Thoracic aorta (tissue), 2 donors: ENCODE results near the gene INTS1. TPM values are rescaled to one million over a fixed set of nuclear protein-coding genes. Genes with fewer than 3 reads are reported as not detected.

Experiments used
- ATAC-seq: fragments of 150-250 bp; one replicate; pipeline ENCODE4 v1.8.0; 2017; ENCODE audit warnings: low read depth; ENCODE audit not compliant: insufficient number of reproducible peaks, low FRiP score
- DNase-seq: peaks from one replicate; pipeline ENCODE4 v3.0.0-alpha.2; 2020; ENCODE audit warnings: low spot score
- H3K27ac ChIP-seq, 2 donors: fragments of 200-600 bp; sonication (generic); 1 replicate in 1 of 2; 2 replicates in 1 of 2; pipeline ENCODE4 v1.5.1; 2016; ENCODE audit warnings: mild to moderate bottlenecking in 2 of 2, moderate library complexity in 2 of 2
- H3K27me3 ChIP-seq: fragments of 200-600 bp; sonication (generic); replicated peaks from 2 replicates; pipeline ENCODE4 v1.6.0; 2016; ENCODE audit warnings: mild to moderate bottlenecking; ENCODE audit not compliant: insufficient read depth
- H3K36me3 ChIP-seq: fragments of 200-600 bp; sonication (generic); one replicate; pipeline ENCODE4 v1.5.1; 2016
- H3K4me1 ChIP-seq, 2 donors: fragments of 200-600 bp; sonication (generic); 1 replicate in 1 of 2; 2 replicates in 1 of 2; pipeline versions ENCODE4 v1.5.1 to v1.6.0; 2016; ENCODE audit warnings: low read depth in 2 of 2, mild to moderate bottlenecking in 1 of 2; ENCODE audit not compliant: control insufficient read depth in 1 of 2
- H3K4me3 ChIP-seq: fragments of 200-600 bp; sonication (generic); 2 replicates; pipeline ENCODE4 v1.5.1; 2016; ENCODE audit warnings: mild to moderate bottlenecking
- H3K9me3 ChIP-seq: fragments of 200-600 bp; sonication (generic); 2 replicates; pipeline ENCODE4 v1.5.1; 2016
- total RNA-seq, 2 donors: library from RNA; depleted of rRNA; stranded (reverse); fragments of >200 nt; gene quantifications; one replicate each; pipeline versions ENCODE4 v1.1.0 to v1.2.3, GENCODE V29; 2016
- TF ChIP-seq, protein P1 (sequence below): fragments of 200-600 bp; sonication (generic); IDR thresholded peaks from one replicate; pipeline ENCODE4 v1.5.1; 2019; ENCODE audit warnings: antibody characterized with exemption

INTS1 gene
- total RNA-seq, 2 donors from 2014 or later: 59.8 to 89.6 TPM

DNA sequence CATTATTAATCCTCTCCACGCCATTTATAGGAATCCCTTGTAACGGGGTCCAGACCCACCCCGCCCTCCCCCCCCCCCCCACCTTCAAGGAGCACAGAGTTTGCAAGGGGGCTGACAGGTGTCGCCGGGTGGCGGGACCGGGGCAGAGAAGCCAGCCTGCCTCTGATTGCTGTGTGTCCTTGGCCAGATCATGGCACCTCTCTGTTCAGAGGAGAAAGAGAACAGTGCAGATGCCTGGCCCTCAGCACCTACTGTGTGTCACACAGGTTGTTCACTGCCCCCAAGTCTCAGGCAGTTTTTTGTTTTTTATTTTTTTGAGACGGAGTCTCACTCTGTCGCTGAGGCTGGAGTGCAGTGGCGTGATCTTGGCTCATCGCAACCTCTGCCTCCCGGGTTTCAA, 39.5 kb downstream of the INTS1 start:
- Histone ChIP-seq H3K9me3 (no peaks in the 10 kb centered on the region), H3K4me1 (peaks cover 31 to 58% of the 10 kb centered on the region in 2 donors)
- no peak for DNase-seq

DNA sequence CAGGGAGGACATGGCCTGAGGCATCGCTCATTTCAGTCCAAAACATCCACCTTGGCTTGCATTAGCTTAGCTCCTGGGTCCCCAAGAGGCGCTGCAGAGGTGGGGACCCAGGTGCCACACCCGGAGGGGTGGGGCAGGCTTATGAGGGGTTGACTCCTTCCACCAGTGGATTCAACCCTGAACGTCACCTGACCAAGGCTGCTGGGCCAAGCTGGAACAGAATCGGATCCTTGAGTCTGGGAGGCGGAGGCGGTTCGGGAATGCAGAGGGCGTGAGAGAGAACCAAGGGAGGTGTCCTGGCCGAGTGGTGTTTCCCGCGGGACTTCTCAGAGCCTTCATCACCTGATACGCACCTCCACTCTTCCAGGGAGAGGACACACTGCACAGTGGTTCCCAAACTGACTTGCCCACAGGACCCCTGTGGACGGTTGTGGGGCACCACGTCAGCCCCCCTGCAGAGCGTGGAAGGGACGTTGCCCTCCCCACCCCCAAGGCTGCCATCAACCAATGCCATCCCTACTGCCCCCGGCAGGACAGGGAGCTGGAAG, 40.4 kb downstream of the INTS1 start:
- ATAC-seq (no peak), DNase-seq (no peak)
- Histone ChIP-seq H3K4me1 (peaks cover 31 to 58% of the 10 kb centered on the region in 2 donors), H3K4me3 (no peak overlapping the region), H3K9me3 (no peaks in the 10 kb centered on the region), H3K36me3 (no peaks in the 10 kb centered on the region), H3K27ac (peak overlapping the region in 1 of 2 donors; percentile 17), H3K27me3 (no peaks in the 10 kb centered on the region)
- TF ChIP-seq, protein P1, sequence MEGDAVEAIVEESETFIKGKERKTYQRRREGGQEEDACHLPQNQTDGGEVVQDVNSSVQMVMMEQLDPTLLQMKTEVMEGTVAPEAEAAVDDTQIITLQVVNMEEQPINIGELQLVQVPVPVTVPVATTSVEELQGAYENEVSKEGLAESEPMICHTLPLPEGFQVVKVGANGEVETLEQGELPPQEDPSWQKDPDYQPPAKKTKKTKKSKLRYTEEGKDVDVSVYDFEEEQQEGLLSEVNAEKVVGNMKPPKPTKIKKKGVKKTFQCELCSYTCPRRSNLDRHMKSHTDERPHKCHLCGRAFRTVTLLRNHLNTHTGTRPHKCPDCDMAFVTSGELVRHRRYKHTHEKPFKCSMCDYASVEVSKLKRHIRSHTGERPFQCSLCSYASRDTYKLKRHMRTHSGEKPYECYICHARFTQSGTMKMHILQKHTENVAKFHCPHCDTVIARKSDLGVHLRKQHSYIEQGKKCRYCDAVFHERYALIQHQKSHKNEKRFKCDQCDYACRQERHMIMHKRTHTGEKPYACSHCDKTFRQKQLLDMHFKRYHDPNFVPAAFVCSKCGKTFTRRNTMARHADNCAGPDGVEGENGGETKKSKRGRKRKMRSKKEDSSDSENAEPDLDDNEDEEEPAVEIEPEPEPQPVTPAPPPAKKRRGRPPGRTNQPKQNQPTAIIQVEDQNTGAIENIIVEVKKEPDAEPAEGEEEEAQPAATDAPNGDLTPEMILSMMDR: no peak

More for the DNA sequence above, 39.5 kb downstream of the INTS1 start:
- ATAC-seq: no peak
- no peak overlapping the region for H3K4me3 ChIP-seq
- H3K27me3 ChIP-seq: no peaks in the 10 kb centered on the region
- TF ChIP-seq, protein P1: no peak
- no peaks in the 10 kb centered on the region for H3K36me3 ChIP-seq
- no peak overlapping the region for H3K27ac ChIP-seq

DNA sequence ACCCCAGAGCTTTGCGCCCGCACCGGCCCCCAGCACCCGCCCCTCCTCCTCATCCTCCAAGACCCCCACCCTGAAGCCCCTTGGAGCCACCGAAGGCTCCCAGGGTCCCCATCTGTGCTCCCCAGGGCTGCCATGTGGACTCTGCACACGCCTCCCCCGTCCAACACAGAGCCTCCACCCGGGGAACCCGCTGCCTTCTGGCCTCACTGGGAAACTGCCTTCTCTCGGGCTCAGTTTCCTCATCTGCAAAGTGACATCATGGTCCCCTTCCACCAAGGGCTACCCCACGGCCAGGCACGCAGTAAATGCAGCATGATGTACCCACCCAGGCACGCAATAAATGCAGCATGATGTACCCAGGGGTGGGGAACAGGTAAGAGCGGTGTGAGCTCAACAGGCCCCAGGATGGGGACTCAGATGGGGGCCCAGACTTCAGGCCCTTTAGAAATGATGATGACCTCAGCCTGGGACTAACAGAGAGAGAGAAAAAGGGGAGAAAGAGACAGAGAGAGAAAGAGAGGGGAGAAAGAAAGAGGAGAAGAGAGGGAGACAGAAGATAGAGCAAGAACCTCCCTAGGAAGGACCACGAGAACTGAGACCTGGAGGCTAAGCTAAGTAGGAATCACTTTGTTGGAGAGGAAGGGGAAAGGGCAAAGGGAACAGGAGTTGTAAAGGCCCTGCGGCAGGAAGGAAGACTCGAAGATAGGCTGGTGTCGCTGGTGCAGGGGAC, 42.4 kb downstream of the INTS1 start:
- DNase-seq (no peak), ATAC-seq (no peak)
- TF ChIP-seq, protein P1: no peak
- Histone ChIP-seq H3K4me1 (peaks cover 38 to 70% of the 10 kb centered on the region in 2 donors), H3K27me3 (no peaks in the 10 kb centered on the region), H3K9me3 (no peaks in the 10 kb centered on the region), H3K4me3 (peak overlapping the region; percentile 99), H3K27ac (peak overlapping the region; percentile 90 to 98), H3K36me3 (no peaks in the 10 kb centered on the region)

DNA sequence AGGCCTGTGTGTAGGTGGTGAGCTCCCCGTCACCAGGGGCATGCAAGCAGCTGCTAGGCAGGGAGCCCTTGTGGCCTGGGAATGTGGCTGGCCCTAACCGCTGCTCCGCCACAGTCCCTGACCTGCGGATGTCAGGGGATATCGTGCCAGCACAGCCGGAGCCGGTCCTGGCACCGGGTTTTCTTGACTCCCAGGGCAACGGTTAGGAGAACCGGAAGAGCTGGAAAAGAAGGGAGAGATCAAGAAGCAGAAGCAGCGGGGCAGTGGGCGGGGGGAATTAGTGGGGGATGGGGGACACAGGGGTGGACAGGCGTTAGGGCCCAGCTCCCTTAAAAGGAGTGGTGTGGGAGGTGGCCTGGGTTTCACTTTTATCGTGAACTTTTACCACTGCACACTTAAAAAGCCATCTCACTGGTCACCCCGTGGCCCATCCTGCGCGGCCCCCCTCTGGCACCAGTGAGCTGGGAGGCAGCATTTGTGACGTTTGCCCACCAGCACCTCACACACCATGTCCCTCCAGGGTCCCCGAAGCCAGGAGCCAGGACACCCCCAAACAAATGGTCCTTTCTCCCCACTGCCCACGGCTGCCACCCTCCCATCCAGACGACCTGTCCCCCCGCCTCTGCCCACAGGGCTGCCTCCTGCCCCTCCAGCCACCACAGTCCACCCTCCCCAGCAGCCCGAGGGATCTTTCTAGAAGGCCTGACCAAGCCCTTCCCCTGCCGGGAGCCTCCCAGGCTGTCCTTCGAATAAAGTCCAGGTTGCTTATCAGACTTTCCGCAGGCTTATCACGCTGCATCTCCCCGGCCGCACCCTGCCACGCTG, 43.2 kb downstream of the INTS1 start:
- Histone ChIP-seq H3K27ac (peak overlapping the region; percentile 90 to 98), H3K36me3 (no peaks in the 10 kb centered on the region), H3K9me3 (no peaks in the 10 kb centered on the region), H3K4me3 (peak overlapping the region; percentile 99), H3K27me3 (no peaks in the 10 kb centered on the region), H3K4me1 (peaks cover 32 to 66% of the 10 kb centered on the region in 2 donors)
- TF ChIP-seq, protein P1: no peak
- DNase-seq (no peak), ATAC-seq (no peak)
